Uterus (tissue), 4 donors: Measurements from ENCODE around the gene LHPP. TPM values are rescaled to one million over a fixed set of nuclear protein-coding genes. Genes with fewer than 3 reads are reported as not detected.

Experiments
- DNase-seq, 2 donors: peaks; one replicate each; pipeline ENCODE4 v3.0.0-alpha.2; 2019 to 2020
- H3K27ac ChIP-seq, 2 donors: fragments of 200-600 bp; sonication (generic); 1 replicate in 1 of 2; 2 replicates in 1 of 2; pipeline ENCODE4 v1.5.1; 2016 to 2018
- H3K27me3 ChIP-seq, 2 donors: fragments of 200-600 bp; sonication (generic); one replicate each; pipeline ENCODE4 v1.5.1; 2018 to 2019; ENCODE audit warnings: control low read depth in 1 of 2
- H3K36me3 ChIP-seq, 2 donors: fragments of 200-600 bp; sonication (generic); one replicate each; pipeline ENCODE4 v1.5.1; 2019; ENCODE audit warnings: control low read depth in 1 of 2
- H3K4me1 ChIP-seq, 2 donors: fragments of 200-600 bp; sonication (generic); one replicate each; pipeline ENCODE4 v1.5.1; 2018 to 2019; ENCODE audit warnings: control low read depth in 1 of 2
- H3K4me3 ChIP-seq, 2 donors: fragments of 200-600 bp; sonication (generic); 1 replicate in 1 of 2; 2 replicates in 1 of 2; pipeline ENCODE4 v1.5.1; 2018 to 2019; ENCODE audit warnings: mild to moderate bottlenecking in 1 of 2
- H3K9me3 ChIP-seq, 2 donors: fragments of 200-600 bp; sonication (generic); one replicate each; pipeline ENCODE4 v1.5.1; 2019; ENCODE audit warnings: control low read depth in 1 of 2
- CTCF ChIP-seq, 4 experiments: fragments of 200-600 bp in 2 of 4; fragments of 450-650 bp in 2 of 4; sonication (generic) in 2 of 4; IDR thresholded peaks; one replicate each; pipeline ENCODE4 v1.5.1; 2016 to 2019; ENCODE audit warnings: antibody characterized with exemption in 4 of 4, mild to moderate bottlenecking in 2 of 4, moderate library complexity in 1 of 4
- POLR2A ChIP-seq, 2 donors: fragments of 450-650 bp; IDR thresholded peaks; one replicate each; pipeline ENCODE4 v1.6.1; 2016; ENCODE audit warnings: antibody characterized with exemption in 2 of 2, mild to moderate bottlenecking in 1 of 2, moderate library complexity in 1 of 2
- intact Hi-C: fragments of 100-400 bp; cut with DNase I; formaldehyde crosslinking; loops from one replicate; pipeline ENCODE4 v1.15.1; 2023; ENCODE audit warnings: low total_unique reads
- total RNA-seq, 4 donors: library from RNA; depleted of rRNA in 3 of 4; stranded (reverse); fragments of >200 nt in 3 of 4; gene quantifications; one replicate each; pipeline versions ENCODE4 v1.1.0 to v1.2.4, GENCODE V29; 2014 to 2023
- donor health status: DM: yes; HTN: yes; CAD: no.

Gene LHPP
- total RNA-seq, 4 donors from 2014 or later: 0.51 to 23.2 (median 15.3) TPM; not detected in 1

- DNase-seq: no peak
- H3K9me3 ChIP-seq: no peaks in the 10 kb centered on the region
- H3K4me3 ChIP-seq: no peak overlapping the region
- peak overlapping the region in 1 of 2 donors; percentile 17 for H3K27ac ChIP-seq
- intact Hi-C loops: loop anchor here (10.0 kb wide), 1 partner anchor 86 kb away; no protein-coding TSS in a partner anchor
- H3K36me3 ChIP-seq: no peaks in the 10 kb centered on the region
- TF ChIP-seq CTCF (IDR thresholded peaks at IDR 0.05) (no peak), POLR2A (IDR thresholded peaks at IDR 0.05) (no peak)
- peaks cover 0 to 7% of the 10 kb centered on the region in 2 donors for H3K4me1 ChIP-seq
- no peaks in the 10 kb centered on the region for H3K27me3 ChIP-seq
Observed at GRCh38 chr10:124538706-124539105, 77.1 kb downstream of the LHPP start.

DNA sequence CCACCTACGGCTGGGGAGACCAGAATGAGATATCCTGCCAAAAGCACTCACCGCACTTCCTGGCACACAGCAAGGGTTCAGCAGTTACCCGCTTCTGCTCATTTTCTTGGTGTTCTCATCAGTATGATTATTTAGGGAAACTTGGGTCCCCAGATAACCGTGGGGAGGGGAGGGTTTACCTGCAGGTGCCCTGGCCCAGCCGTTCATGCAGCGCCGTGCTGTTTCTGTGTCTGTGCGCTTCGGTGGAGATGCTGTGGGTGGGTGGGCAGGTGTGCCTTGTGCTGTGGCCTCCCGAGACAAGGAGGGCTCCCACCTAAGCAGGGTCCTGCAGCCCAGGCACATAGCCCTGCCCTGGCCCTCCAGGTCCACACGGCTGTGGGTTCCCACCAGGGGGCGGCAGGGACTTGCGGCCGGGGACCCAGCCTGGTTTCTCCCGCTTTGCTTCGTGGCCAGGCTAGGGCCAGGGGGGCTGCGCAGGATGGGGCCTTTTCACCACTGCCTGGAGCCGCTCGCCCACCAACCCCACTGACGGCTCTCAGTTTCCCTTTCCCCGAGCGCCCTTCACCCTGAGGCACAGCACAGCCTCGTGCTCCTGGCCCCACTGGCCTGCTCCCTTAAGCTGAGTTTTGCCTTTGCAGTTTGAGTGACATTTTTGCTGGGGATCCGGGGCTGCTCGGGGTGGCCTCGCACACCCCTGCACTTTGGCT lies 78.5 kb downstream of the LHPP start:
- H3K36me3 ChIP-seq: no peaks in the 10 kb centered on the region
- DNase-seq: peak; percentile 75 to 79
- no peaks in the 10 kb centered on the region for H3K9me3 ChIP-seq
- no peak overlapping the region for H3K4me3 ChIP-seq
- H3K4me1 ChIP-seq: peaks cover 0 to 7% of the 10 kb centered on the region in 2 donors
- no peaks in the 10 kb centered on the region for H3K27me3 ChIP-seq
- TF ChIP-seq CTCF (IDR thresholded peaks at IDR 0.05): peak; percentile 86 to 96 (median 90)
- peak in 1 of 2 donors; percentile 31 for TF ChIP-seq POLR2A (IDR thresholded peaks at IDR 0.05)
- H3K27ac ChIP-seq: peak overlapping the region in 1 of 2 donors; percentile 10
- intact Hi-C loops: loop anchor here (5.0 to 10.0 kb wide), 2 partner anchors 85 to 197 kb away; no protein-coding TSS in a partner anchor

DNA sequence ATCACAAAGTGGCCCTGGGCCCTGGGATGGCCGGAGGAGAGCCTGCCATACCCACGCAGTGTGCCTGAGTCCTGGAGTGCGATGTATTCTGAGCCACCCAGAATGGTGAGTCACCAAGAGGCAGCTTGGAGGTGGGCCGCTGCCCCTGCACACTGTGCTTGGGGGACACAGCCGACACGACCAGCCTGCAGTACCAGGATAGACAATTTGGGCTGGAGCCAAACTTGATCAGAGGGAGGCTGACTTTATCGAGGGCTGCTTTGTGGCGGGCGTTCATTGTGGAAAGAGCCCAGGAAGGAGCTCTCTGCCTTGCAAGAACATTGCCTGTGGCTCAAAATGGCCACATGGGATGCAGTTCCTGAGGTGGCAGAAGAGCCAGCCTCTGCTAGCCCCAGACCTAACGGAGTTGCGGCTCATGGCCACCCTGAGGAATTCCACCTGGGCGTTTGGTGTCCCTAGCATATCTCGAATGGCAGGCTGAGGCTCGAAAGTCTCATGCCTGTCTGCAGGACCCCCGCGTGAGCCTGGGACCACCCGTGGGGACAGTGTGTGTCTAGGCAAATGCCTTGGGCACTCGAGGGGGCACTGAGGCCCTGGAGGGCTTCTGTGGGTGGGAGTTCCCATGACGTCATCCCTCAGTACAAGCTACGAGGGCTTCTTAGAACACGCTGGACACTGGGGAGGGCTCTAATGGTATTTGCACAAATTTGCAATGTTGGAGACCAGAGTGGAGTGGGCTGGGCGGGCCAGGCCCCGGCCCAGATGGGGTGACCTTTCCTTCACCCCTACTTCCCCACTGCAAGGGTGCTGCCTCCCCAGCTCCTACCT lies 79.7 kb downstream of the LHPP start:
- H3K27ac ChIP-seq: no peak overlapping the region
- H3K36me3 ChIP-seq: no peaks in the 10 kb centered on the region
- intact Hi-C loops: loop anchor here (5.0 kb wide), 1 partner anchor 196 kb away; no protein-coding TSS in a partner anchor
- no peaks in the 10 kb centered on the region for H3K9me3 ChIP-seq
- H3K4me3 ChIP-seq: no peak overlapping the region
- no peak for DNase-seq
- TF ChIP-seq POLR2A (IDR thresholded peaks at IDR 0.05) (no peak), CTCF (IDR thresholded peaks at IDR 0.05) (no peak)
- H3K27me3 ChIP-seq: no peaks in the 10 kb centered on the region
- peaks cover 0 to 7% of the 10 kb centered on the region in 2 donors for H3K4me1 ChIP-seq

- H3K36me3 ChIP-seq: no peaks in the 10 kb centered on the region
- intact Hi-C loops: loop anchor here (5.0 kb wide), 1 partner anchor 195 kb away; no protein-coding TSS in a partner anchor
- no peak overlapping the region for H3K4me3 ChIP-seq
- no peak for DNase-seq
- no peaks in the 10 kb centered on the region for H3K9me3 ChIP-seq
- H3K27ac ChIP-seq: no peak overlapping the region
- H3K27me3 ChIP-seq: no peaks in the 10 kb centered on the region
- no peak for TF ChIP-seq POLR2A (IDR thresholded peaks at IDR 0.05)
- TF ChIP-seq CTCF (IDR thresholded peaks at IDR 0.05): no peak
- H3K4me1 ChIP-seq: peaks cover 0 to 7% of the 10 kb centered on the region in 2 donors
Observed at GRCh38 chr10:124542336-124542735, 80.7 kb downstream of the LHPP start.
